GM21360 (cell line): ENCODE results near the gene NBPF15.
A peak's percentile ranks its signal among the peaks of the same experiment; 100 is the strongest.
"Not testable (repeated sequence)": the region's sequence is repeated elsewhere in the genome, so short reads cannot be mapped to it uniquely, and the experiment has no call there.

Experiments
- ATAC-seq: cut with Tn5 transposase; IDR thresholded peaks from one replicate; pipeline ENCODE4 v1.9.1; 2021; ENCODE audit warnings: mild to moderate bottlenecking, moderate library complexity; ENCODE audit not compliant: unreplicated experiment

The NBPF15 gene, protein sequence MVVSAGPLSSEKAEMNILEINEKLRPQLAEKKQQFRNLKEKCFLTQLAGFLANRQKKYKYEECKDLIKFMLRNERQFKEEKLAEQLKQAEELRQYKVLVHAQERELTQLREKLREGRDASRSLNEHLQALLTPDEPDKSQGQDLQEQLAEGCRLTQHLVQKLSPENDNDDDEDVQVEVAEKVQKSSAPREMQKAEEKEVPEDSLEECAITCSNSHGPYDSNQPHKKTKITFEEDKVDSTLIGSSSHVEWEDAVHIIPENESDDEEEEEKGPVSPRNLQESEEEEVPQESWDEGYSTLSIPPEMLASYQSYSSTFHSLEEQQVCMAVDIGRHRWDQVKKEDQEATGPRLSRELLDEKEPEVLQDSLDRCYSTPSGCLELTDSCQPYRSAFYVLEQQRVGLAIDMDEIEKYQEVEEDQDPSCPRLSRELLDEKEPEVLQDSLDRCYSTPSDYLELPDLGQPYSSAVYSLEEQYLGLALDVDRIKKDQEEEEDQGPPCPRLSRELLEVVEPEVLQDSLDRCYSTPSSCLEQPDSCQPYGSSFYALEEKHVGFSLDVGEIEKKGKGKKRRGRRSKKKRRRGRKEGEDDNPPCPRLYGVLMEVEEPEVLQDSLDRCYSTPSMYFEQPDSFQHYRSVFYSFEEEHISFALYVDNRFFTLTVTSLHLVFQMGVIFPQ

DNA sequence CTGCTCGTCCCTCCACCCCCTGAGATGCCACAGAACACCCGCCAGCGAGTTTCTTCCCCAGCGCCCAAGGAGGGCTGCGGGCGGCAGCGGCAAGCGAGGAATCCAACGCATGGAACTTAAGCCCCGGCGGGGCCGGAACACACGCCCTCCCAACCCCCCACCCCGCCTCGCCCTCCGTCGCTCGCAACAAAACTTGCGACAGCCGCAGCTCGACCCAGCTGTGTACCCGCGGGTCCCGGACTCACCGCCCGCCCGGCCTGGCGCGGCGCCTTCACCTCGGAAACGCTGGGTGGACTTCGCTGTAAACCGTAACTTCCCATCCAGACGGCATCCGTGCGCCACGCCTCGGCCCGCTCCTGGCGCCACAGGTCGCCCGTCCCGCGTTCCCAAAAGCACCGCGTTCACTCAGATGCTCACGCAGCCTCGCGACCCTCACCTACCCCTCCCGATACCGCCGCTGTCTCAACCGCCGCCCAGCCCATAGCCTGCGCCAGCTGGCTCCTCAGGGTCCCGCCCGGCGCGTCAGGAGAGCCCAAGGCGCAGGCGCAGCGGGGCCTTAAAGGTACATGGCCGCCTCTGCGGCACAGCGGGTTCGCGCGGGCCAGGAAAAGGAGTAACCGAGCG, at the start of gene NBPF15:
Gene NBPF15, minus strand, starts transcription at position 534 of the 624 bp plus-strand sequence. CDS start 21,666 bp downstream, outside the sequence.
- ATAC-seq, result peak; percentile 72

DNA sequence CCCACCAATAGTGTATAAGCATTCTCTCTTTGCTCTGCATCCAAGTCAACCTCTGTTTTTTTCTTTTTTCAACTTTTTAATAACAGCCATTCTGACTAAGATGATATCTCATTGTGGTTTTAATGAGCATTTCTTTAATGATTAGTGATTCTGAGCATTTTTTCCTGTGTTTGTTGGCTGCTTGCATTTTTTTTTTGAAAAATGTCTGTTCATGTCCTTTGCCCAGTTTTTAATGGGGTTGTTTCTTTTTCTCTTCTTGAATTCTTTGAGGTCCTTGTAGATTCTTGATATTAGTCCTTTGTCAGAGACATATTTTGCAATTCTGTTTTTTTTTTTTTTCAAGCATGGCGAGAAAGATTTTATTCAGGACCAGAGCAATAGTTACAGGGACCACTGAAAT, 35.0 kb upstream of the NBPF15 start:
- ATAC-seq, result not testable (repeated sequence)

DNA sequence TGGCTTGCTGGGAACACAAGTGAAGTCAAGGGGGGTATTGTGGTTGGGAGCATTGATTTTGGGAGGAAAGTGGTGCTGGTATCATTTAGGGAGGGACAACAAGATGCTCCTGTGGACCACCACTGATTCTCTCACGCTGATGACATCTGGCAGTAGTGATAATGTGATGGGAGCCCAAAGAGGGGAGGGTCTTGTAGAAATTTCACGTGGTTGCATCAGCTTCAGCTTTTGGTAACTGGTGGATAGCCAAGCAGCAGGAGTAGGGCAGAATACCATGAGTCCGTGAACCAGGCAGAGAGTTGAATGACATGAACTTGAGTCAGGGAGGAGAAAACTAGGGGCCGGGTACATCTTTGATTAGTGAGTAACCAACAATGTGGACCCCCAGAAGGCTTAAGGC, 32.7 kb upstream of the NBPF15 start:
- not testable (repeated sequence) for ATAC-seq

DNA sequence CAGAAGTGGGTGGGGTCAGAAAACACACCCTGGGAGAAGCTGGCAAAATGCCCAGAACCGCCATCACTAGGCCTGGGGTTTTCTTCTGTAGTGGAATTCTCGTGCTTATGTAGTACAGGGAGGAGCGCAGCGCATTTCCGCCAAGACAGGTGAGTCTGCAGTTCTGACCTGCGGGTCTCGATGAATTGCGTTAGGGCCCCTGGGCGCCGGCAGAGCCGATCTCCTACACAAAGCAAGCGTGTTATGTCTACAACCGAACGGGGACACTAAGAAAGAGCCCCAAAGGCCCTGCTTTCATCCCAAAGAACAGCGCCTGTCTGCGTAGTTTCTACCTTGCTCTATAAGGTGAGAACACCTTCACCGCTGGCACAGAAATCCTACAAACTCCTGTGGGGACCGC, 28.9 kb upstream of the NBPF15 start:
- not testable (repeated sequence) for ATAC-seq

DNA sequence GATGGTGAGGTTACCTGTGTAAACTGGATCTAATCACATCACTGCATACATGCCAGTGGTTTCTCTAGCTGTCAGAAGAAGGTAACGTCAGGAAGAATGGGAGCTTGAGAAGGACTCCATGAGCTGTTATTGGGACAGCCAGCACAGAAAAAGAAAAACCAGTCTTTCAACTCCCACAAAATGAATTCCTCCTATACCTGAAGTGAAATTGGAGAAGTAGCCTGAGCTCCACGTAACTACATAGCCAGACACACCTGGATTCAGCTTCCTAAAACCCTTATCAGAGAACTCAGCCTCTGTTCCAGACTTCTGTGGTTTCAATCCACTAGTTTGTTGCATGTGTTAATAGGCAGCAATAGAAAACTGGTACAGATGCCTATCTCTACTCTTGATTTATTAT, 25.5 kb upstream of the NBPF15 start:
- not testable (repeated sequence) for ATAC-seq

DNA sequence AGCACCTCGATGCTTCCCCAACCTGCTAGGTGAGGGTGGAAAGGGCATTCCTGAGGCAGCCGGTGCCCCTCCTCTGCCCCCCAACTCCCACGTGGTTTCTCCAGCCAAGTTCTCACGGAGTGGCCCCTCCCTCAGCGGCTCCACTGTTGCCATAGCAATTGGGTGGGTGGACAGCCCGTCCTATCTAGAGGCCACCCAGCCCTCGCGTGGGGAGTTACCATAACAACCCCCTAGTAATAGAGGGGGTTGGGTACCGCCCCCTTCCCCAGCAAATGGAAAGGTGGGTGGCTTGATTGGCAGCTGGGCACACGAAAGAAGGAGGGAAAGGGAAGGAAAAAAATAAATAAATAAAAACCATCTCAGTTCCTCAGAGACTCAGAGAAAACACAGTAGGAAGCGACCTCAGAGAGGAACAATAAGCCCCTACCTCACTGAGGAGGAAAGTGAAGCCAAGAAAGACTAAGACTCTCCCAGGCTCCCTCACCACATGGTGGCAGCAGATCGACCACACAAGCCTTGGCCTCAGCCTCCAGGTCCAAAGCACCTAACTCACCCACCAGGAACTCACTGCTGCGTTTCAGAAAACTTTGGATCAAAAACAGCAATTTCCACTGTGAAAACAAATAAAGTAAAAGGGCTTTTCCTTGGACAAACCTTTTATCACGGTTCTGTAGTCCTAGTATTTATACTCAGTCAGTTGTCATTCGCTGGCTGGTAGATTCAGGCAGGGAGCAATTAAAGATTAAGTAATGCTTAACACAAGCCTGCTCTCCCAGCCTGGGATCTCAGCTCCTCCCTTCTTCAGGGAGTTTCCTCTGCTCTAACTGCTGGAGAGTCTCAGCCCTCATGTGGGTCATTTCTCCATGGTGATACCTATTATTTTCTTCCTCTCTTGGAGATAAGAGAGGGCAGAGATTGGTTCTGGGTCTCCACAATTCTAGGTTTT, 23.9 kb upstream of the NBPF15 start:
- ATAC-seq, result not testable (repeated sequence)

DNA sequence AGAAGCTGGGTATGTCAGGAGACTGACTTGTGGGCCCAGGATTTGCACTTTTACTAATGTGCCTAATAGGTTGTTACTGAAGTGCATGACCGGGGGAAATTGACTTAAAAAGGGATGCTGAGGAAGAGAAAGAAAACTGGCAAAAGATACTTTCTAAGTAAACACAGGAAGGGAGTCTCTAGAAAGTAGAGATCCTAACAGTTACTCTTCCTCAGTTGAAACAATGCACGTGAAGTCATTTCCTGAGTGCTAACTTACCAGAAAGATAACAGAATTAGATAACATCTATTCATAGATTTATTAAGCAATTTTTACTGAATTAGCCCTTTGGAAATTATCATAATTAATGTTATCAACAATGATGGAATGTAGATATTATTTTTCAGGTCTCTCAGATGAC, 12.4 kb upstream of the NBPF15 start:
- ATAC-seq, result not testable (repeated sequence)

DNA sequence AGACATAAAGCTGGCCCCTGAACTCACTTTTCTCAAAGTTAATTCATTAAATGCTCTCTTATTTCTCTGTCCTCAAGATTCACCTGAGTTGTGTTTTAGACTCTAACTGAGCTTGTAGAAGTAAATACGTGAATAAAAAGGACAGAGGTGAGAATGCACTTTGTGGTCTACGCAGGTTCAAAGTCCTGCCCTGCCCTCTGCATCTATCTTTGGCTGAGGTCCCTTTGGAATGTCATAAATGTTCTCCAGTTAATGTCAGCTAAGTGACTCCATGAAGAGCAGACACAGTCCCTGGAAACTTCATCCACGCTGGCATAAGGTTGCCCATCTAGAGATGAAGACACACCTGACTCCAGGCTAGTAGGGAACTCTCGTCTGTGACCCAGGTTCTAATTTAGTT, 10.0 kb upstream of the NBPF15 start:
- ATAC-seq, result not testable (repeated sequence)

DNA sequence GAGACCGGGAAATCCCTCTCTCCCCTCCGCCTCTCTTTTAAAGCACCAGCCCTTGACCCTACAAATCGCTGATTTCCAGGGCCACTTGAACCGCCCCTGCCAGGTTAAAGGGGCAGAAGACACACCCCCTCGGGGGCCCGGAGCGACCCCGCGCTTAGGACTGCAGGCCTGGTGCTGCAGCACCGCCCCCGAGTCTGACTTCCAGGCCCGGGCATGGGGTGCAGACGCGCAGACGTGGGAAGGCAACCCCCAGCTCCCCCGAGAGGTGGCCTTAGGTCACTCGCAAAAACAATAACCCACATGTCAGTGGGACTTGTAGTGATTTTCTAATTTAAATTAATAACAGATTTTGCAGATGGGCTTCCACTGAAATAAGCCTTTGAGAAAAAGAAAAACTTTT, 309 bp upstream of the NBPF15 start:
- ATAC-seq, result not testable (repeated sequence)

DNA sequence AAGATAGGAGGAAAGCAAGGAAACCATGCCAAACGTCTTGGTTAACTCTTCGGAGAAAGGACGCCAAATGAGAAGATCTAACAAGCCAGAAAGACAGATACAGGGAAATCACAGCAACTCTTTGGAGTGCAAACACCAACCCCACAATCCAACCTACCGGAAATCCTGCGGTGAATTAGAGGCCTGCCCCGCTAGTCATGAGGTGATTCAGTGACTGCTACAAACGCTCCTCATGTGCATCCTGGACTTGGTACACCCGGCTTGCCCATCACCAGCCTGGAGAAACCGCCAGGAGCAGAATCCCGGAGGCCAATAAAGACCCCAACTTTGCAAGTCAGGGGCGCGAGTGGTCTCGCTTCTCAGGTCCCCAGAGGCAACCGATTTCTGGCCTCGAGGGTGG, 783 bp downstream of the NBPF15 start:
- not testable (repeated sequence) for ATAC-seq

DNA sequence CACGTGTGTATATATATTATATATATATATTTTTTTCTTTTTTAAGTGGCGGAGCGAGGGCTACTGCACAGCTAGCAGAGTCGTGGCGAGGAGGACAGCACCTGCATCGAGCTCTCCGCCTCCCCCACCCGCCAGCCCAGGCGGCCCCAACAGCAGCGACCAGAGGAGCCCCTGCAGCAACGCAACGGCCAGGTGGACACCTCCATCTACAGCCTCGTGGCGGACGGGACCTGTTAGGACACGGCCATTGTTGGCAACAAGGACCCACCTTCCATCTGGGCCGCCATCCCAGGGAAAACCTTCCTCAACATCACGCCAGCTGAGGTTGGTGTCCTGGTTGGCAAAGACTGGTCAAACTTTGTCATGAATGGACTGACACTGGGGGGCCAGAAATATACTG, 19.1 kb downstream of the NBPF15 start:
- not testable (repeated sequence) for ATAC-seq

DNA sequence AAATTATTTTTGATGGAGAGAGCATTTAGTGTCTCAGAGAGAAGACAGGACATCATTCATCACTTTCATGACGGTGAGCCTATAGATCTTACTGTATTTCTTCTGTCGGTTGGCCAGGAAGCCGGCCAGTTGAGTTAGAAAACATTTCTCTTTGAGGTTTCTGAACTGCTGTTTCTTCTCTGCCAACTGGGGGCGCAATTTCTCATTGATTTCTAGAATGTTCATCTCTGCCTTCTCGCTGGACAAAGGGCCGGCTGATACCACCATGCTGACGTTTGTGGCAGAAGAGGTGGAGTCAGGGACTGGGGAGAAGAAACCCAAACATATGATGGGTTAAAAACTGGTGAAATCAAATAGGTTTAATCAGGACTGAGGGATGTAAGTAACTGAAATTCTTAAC, 21.7 kb downstream of the NBPF15 start:
- ATAC-seq, result not testable (repeated sequence)

DNA sequence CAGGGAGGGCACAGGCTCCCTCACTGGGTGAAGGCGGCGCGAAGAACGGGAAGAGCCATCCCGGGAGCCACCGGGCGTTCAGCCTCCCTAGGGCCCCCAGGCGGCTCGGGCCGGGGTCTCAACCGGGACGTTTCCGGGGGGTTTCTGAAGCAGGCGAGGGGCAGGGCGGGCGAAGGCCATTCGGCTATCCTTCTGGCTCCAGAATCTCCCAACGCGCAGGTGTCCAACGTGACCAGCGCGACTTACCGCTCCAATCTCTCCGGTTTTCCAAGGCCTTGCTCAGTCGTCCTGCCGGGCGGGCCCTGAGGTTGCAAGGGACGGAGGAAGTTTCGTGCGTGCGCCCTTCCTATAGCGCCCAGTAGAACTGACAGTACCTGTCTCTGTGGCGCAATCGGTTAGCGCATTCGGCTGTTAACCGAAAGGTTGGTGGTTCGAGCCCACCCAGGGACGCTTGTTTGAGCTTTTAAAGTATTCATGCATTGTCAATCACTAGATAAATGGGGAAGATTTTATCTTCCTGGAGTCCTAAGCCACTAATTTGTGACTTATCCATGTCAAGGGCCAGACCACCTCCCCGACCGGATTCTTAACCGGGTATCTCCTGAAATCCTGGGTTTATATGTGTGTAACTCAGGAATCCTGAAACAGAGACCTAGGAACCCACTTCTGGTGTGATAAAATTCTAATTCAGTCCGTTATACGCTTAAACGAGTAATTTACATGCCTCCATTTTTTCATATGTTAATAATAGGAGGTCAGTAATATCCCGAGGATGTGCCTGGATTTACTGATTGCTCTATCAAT, 42.4 kb downstream of the NBPF15 start:
- not testable (repeated sequence) for ATAC-seq

DNA sequence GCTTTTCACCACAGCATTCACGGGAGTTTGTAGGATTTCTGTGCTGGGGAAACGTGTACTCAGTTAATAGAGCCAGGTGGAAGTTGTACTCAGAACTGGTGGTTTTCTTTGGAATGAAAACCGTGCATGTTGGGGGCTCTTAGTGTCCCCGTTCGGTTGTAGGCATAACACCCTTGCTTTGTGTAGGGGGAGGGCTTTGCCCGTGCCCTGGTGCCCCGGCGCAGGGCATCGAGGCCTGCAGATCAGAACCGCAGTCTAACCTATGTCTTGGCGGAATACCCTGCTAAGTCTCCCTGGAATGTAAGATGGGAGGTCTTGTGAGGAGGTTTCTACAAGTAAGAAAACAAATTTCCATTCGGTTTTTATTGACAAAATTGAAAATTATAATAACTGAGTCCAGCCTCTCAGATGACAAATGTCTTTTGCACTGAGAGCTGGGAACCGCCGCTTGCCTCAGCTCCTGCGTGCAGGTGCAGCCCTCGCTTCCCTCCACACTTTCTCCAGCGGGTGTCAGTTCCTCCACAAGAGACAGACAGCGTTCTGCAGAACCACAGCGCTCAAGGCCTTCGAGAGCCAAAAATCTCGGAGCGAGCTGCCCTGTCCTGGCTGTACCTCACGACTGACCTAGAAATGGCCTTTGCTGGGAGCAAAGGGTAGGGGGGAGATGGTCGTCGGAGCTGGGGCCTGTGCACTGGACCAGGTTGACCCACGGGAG, 47.9 kb downstream of the NBPF15 start:
- ATAC-seq, result not testable (repeated sequence)

DNA sequence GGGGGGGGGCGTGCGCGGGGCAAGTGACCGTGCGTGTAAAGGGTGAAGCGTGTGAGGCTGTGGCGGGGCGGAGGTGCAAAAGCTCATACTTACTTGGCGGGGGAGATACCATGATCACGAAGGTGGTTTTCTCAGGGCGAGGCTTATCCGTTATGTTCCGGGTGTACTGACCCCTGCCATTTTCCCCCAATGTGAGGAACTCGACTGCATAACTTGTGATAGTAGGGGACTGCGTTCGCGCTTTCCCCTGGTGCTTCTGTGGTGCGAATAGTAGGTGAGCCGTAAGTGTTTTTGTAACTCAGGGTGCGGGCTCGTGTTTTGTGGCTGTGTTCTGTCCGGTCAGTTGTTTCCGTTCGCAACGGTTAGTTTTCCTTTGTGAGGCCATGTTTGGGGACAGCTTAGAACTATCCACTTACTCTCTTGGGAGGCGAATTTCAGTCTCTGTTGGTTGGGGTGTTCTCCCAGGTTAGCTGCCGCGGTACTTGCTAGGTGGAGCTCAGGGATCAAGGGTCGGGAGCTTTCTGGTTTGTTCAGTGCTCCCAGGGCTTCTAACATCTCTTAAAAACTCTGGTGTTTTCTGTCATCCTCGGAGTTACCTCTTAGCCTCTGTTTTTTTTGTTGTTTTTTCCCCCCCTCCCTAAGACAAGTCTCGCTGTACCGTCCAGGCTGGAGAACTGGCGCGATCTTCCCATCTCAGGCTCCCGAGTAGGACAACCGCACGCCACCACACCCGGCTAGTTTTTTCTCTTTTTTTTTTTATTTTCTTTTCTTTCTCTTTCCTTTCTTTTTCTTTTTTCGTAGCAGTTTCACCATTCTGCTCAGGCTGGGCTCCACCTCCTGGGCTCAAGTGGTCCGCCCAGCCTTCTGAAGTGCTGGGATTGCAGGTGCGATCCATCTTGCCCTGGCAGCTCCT, 48.7 kb downstream of the NBPF15 start:
- ATAC-seq, result peak; percentile 88

DNA sequence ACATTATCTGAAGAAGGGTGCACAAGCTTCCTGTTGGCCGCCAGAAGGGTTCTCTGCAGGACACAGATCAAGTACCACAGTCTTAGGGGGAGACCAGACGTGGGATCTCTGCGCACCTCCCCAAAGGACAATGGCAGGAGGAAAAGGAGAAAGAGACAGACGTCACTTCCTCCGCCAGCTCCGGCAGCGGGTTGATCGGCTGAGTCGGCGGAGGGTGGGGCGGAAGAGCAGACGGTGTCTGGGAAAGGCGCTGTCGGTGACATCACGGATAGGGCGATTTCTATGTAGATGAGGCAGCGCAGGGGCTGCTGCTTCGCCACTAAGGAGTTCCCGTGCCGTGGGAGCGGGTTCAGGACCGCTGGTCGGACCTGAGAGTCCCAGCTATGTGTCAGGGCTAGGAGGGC, 49.4 kb downstream of the NBPF15 start:
- peak; percentile 43 for ATAC-seq

DNA sequence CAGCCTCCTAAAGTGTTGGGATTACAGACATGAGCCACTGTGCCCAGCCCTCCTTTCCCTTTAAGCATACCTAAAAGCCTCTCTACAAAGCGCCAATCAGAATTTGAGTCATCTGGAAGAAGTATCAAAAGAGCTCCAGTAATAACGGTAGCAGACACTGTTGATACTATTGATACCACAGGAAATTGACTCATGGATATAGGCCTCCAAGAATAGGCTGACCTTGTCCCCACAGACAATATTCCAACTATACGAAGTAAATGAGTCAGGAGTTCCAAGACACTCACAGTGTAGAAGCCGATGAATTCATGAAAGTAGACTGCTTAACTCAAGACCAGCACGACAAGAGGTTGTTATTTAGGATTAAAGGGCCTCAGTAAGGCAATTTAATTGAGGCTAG, 58.7 kb downstream of the NBPF15 start:
- ATAC-seq, result not testable (repeated sequence)

DNA sequence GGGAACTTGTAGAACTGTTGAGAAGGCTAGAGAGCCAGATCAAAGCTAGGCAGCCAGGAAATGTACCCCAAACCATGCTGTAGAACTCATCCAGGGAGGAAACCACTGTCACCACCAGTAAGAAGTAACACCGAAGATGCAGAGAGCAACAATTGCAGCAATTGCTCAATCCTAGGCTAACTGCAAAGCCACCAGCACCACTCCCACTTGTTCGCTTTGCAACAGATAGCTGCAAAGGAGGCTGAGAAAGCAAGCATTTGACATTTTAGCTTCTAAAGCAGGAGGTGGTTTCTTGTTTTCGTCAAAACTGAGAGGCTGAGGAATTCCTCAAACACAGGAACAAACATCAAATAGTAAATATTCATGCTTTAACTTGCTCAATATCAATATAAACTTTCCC, 89.8 kb downstream of the NBPF15 start:
- ATAC-seq, result not testable (repeated sequence)
